HG03378 (cell line): ENCODE measurements around the gene GPR173.

Experiments used
- ATAC-seq: cut with Tn5 transposase; IDR thresholded peaks from one replicate; pipeline ENCODE4 v1.9.1; 2021; ENCODE audit warnings: mild to moderate bottlenecking, moderate library complexity; ENCODE audit not compliant: unreplicated experiment

The GPR173 gene

GRCh38 chrX:53065104-53065503 lies 16.5 kb downstream of the GPR173 start:
- ATAC-seq: no peak

- ATAC-seq: no peak
Observed at GRCh38 chrX:53071064-53071463, 22.5 kb downstream of the GPR173 start.

GRCh38 chrX:53071604-53072417 lies 23.2 kb downstream of the GPR173 start:
- ATAC-seq: peak; percentile 89

- ATAC-seq: no peak
Observed at GRCh38 chrX:53072418-53073114, 24.0 kb downstream of the GPR173 start.

- no peak for ATAC-seq
Observed at GRCh38 chrX:53073115-53073586, 24.6 kb downstream of the GPR173 start.

- no peak for ATAC-seq
Observed at GRCh38 chrX:53075011-53075410, 26.4 kb downstream of the GPR173 start.

GRCh38 chrX:53076671-53077070 lies 28.1 kb downstream of the GPR173 start:
- ATAC-seq: no peak

GRCh38 chrX:53077207-53078197 lies 28.9 kb downstream of the GPR173 start:
- no peak for ATAC-seq

- no peak for ATAC-seq
Observed at GRCh38 chrX:53078943-53079342, 30.4 kb downstream of the GPR173 start.

GRCh38 chrX:53080628-53081580 lies 32.3 kb downstream of the GPR173 start:
- ATAC-seq: no peak

- ATAC-seq: peak; percentile 82
Observed at GRCh38 chrX:53081925-53082772, 33.6 kb downstream of the GPR173 start, which contains the start of gene TSPYL2. Gene TSPYL2, plus strand, starts transcription at chrX:53082367. Its CDS starts 132 bp downstream, at chrX:53082499.

- no peak for ATAC-seq
Observed at GRCh38 chrX:53082773-53083616, 34.4 kb downstream of the GPR173 start.

GRCh38 chrX:53084043-53084570 lies 35.5 kb downstream of the GPR173 start:
- no peak for ATAC-seq

GRCh38 chrX:53084863-53085262 lies 36.3 kb downstream of the GPR173 start:
- no peak for ATAC-seq

GRCh38 chrX:53085661-53086229 lies 37.2 kb downstream of the GPR173 start:
- ATAC-seq: no peak

GRCh38 chrX:53086464-53086863 lies 37.9 kb downstream of the GPR173 start:
- no peak for ATAC-seq

GRCh38 chrX:53087388-53087831 lies 38.8 kb downstream of the GPR173 start:
- ATAC-seq: no peak
